HG02763 (cell line): ENCODE data around the gene PLEKHA6.

ENCODE experiments used
- ATAC-seq: cut with Tn5 transposase; IDR thresholded peaks from one replicate; pipeline ENCODE4 v1.9.1; 2021; ENCODE audit warnings: mild to moderate bottlenecking, moderate library complexity; ENCODE audit not compliant: unreplicated experiment

The PLEKHA6 gene

DNA sequence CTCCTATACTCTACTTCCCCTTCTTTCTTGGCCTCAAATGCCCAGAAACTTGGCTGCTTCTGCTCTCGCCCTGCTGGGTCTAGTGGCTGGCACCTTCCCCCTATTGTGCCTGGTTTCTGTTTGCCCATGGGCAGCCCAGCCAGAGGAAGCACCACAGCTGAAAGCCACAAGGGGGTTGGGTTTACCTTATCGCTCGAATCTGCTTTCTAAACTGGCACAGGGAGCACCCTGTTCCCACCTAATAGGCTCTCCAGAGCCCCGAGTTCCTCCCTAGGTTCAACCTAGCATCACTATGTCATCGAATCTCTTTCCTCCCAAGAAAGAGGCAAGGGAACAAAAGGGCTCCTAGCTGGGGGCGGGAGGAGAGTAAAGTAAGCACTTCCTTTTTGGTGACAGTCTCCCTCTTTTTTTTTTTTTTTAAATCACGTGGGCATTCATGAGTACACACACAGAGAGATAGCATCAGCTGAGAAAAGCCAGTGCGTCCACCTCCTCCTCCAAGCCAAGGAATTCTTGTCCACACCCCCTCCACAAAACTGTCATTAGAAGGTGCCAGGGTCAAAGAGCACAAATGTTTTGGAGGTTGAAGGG is 72.8 kb downstream of the PLEKHA6 start:
- ATAC-seq, result no peak

DNA sequence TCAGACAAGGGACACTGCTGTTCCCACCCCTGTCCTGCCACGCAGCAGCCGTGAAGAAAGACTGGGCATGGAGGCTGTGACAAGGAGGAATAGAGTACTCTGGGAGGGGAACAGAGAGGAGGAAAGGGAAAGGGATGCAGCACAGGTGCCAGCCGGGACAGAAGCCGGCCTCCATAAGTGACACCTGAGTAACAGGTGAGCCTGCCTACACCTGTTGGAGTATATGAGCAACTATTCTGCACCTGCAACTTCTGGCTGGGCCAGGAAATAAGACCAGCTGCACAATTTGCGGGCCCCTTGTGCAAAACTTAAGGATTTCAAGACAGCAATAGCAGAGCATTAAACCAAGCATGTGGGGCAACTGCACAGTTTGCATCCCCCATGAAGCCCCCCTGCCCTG is 73.4 kb downstream of the PLEKHA6 start:
- ATAC-seq, result no peak

DNA sequence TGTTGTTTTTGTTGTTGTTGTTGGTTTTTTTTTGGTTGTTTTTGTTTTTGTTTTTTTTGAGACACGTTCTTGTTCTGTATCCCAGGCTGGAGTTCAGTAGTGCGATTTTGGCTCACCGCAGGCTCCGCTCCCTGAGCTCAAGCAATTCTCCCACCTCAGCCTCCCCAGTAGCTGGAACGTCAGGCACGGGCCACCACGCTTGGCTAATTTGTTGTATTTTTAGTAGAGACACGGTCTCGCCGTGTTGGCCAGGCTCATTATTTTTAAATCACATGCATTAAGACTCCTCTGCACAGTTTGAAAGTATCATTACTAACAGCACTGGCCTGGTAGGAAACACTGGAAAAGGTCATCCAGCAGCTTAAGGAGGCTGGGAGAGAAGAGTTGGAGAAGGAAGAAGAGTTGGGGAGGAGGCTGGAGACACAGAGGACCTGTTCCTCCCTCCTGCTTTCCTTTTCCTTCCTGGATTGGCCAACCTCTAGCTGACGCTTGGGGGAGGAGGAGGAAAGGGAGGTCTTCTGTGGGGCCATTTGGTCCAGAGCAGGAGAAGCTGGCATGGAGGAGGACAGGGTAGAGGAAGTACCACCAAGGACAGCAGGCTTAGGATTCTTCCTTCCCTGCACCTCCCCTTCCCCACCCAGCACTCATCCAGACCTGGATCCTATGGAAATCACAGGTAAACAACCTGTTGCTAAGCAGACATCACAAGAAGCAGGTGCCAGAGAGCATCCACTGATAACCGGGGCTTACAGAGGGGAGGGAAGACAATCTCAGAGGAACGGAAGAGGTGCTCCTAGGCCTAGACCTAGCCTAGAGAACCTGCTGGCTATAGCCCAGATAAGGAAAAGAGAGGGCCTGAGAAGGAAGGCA is 74.1 kb downstream of the PLEKHA6 start:
- no peak for ATAC-seq

- ATAC-seq, result no peak
These were observed 74.8 kb downstream of the PLEKHA6 start for GRCh38 chr1:204284929-204285328.

DNA sequence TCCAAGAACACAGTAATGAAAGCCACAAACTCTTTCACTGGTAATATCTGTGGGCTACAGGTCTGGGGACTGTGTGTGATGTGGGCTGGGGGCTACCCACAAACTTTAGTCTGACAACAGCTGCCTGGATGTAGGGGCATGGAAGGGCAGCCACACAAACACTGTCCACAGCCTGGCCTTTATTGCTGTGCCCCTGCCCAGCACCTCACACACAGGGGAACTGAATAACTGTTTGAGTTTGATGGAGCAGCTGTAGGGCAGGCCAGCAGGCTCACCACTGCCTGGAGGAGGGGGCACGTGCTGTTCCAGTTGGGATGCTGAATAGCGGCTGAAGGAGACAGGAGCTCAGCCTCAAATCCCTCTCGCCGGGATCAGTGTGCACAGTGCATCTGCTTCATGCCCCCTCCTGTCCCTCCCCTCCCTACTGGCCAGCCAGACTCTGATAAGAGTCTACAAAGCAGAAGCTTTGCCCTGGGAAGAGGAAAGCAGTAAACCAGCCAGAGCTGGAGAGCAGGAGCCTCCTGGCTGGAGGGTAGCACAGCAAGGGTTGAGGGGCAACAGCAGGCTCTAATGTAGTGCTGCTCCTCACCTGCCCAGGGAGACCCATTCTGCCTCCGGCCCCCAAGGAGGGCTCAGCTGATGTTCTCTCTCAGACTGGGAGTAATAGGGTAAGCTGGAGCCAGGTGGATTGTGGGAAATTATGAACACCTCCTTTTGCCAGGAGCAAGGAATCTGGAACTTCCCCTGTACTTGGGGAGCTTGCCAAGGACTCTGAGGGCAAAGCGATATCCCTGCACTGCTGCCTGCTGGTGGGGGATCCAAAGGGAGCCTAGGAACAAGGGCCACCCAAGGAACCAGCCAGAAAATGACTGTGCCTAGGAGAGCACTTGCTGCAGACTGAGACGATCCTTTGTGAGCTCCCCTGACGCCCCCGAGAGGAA is 75.7 kb downstream of the PLEKHA6 start:
- no peak for ATAC-seq

DNA sequence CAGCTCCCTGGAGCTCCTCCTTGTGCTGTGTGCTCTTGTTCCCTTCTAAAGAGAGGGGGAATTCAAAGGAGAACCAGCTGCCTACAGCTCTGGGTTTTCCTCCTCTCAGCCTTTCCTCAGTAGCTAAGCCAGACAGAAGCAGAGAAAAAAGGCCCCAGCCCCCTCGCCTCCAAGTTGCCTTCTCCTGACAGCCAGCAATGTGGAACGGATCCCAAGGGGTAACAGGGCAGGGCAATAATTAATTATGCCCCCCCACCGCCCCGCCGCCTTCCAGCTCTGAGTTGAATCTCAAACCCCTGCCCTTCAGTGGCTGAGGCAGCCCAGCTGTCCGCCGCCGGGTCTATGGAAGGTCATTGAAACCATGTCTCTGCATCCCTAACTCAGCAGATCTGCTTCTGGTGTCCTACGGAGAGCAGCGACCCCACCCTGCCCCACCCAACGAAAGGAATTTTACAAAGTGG is 76.9 kb downstream of the PLEKHA6 start:
- no peak for ATAC-seq

- no peak for ATAC-seq
These were observed 79.4 kb downstream of the PLEKHA6 start for GRCh38 chr1:204280099-204280961.

- no peak for ATAC-seq
These were observed 80.8 kb downstream of the PLEKHA6 start for GRCh38 chr1:204278958-204279357.

- no peak for ATAC-seq
These were observed 81.5 kb downstream of the PLEKHA6 start for GRCh38 chr1:204278251-204278650.

GRCh38 chr1:204277563-204278219 is 82.0 kb downstream of the PLEKHA6 start:
- no peak for ATAC-seq

- ATAC-seq, result no peak
These were observed 83.9 kb downstream of the PLEKHA6 start for GRCh38 chr1:204275695-204276370.

DNA sequence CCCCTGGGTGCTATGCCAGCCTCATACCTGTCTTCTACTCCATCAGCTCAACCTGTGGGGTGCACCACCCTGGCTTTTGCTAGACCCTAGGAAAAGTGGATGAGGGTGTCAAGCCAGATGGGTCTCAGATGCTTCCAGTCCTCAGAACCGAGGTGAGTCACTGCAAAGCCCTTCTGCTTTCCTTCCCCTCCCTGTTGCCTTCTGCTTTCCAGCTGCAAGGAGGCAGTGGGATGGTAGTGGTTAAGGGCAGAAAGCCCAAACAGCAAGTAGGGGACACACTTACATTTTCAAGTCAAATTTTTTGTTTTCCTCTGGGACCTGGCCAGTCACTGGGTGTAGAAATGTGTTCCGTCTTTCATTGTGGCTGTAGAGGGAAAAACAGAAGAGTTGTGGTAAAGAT is 85.3 kb downstream of the PLEKHA6 start:
- no peak for ATAC-seq

DNA sequence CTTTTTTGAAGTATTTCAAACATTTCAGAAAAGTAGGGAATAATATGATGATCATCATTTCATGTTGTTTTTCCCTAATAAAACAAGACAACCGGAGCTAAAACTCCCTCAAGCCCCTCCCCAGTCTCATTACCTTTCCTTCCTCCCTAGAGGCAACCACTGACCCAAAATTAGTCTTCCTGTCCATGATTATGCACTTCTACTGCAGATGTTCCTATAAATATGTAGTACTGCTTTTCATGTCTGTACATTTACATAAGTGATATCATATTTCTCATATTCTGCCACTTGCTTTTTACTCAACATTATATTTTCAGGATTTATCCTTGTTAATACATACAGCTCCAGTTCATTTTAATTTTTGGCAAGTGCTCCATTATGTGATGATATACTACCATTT is 87.2 kb downstream of the PLEKHA6 start:
- ATAC-seq, result no peak

GRCh38 chr1:204271970-204272369 is 87.8 kb downstream of the PLEKHA6 start:
- ATAC-seq, result no peak

DNA sequence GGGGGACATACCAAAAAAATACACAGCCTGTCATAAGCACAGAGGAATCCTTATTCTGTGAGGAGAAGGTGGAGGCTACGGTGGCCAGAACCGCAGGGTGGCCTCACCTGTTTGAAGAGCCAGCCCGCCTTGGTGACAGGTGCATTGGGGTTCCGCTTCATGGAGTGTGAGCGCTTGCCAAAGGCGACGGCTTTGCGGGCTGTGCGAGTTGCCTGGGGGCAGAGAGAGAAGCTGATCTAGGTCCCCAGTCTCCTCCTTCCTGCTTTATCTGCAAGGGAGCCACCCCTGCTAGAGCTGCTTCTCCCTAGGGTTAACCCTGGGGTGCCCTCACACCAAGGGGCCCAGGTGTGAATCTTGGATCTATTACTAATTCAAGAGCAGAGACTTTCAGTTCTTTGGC is 91.6 kb downstream of the PLEKHA6 start:
- no peak for ATAC-seq

GRCh38 chr1:204267191-204267601 is 92.5 kb downstream of the PLEKHA6 start:
- no peak for ATAC-seq

DNA sequence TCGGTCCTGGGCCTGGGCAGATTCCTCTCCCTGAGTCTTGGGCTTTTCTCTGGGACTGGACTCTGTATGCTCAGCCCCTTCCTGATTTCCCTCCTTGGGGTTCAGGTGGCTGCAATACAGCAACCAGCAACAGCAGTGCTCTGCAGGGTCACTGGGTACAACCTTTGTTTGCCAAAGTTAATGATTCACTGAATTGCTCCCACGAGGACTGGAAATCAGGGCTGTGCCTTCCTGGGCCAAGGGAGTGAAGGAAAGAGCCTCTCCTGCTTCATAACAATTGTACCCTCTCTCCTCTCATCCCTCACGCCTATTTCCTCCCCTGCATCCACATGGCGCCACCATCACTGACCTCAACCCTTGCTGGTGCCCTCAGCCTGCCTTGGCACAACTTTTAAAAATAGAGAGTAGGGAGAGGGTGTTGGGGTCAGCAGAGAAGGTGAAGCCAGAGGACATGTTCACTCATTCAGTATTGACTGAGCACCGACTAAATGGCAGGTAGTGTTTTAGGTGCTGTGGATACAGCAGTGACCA is 93.2 kb downstream of the PLEKHA6 start:
- no peak for ATAC-seq

DNA sequence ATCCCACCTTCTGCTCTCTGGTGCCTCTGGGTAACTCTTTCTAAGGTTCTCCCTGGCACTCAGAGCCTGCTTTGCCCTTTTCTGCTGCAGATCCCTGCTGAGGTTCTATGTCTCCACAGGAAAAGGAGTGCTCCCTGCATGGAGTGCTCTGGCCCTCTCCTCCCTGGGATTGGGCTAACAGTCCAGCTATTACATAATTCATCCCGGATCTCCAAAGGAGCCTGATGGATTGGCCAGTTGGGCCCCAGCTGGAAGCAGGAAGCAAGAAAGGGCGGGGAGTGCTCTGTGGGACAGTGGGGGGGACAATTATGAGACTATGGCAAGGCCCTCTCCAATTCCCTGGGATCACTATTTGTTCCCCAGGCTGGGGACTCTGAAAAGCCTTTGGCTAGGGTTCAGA is 94.1 kb downstream of the PLEKHA6 start:
- ATAC-seq, result no peak

DNA sequence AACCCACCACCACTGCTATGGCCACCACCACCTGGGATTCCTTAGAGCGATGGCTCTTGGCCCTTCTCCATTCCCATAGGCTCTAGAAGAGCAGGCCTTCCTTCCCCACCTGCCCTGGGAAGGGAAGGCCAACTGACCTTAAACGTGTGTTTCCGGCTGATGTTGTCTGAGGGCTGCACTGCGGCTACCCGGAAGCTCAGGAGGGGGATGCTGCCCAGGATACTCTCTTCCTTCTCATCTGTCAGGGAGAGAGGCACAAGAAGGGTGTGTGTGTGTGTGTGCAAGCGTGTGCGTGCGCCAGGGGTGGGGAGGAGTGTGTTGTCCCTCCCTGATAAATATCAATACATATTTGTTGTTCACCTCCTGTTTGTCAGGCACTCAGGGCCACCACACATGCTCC is 94.9 kb downstream of the PLEKHA6 start:
- no peak for ATAC-seq
